ENCODE results near the gene ACACB.
"Not testable (repeated sequence)": the region's sequence is repeated elsewhere in the genome, so short reads cannot be mapped to it uniquely, and the experiment has no call there.

ACACB gene

GRCh38 chr12:109162551-109162950 is 46.2 kb downstream of the ACACB start:
- no peak for DNase-seq
- in situ Hi-C loops (cut with HindIII; ENCODE audit: low pct_ligation_motif_present, low pct_unique_long_range_greater_than_20kb, low sequenced_read_pairs): no loop called here

- no peak for DNase-seq
Measured at GRCh38 chr12:109163167-109163566, 46.8 kb downstream of the ACACB start.

GRCh38 chr12:109165599-109165998 is 49.2 kb downstream of the ACACB start:
- in situ Hi-C loops (cut with HindIII; ENCODE audit: low pct_ligation_motif_present, low pct_unique_long_range_greater_than_20kb, low sequenced_read_pairs): no loop called here
- no peak for DNase-seq

More at GRCh38 chr12:109163167-109163566, 46.8 kb downstream of the ACACB start:
- in situ Hi-C loops (cut with HindIII; ENCODE audit: low pct_ligation_motif_present, low pct_unique_long_range_greater_than_20kb, low sequenced_read_pairs): no loop called here

GRCh38 chr12:109166371-109166770 is 50.0 kb downstream of the ACACB start:
- in situ Hi-C loops (cut with HindIII; ENCODE audit: low pct_ligation_motif_present, low pct_unique_long_range_greater_than_20kb, low sequenced_read_pairs): no loop called here
- DNase-seq: no peak

- in situ Hi-C loops (cut with HindIII; ENCODE audit: low pct_ligation_motif_present, low pct_unique_long_range_greater_than_20kb, low sequenced_read_pairs): no loop called here
- no peak for DNase-seq
Measured at GRCh38 chr12:109167781-109168180, 51.4 kb downstream of the ACACB start.

- no peak for DNase-seq
- in situ Hi-C loops (cut with HindIII; ENCODE audit: low pct_ligation_motif_present, low pct_unique_long_range_greater_than_20kb, low sequenced_read_pairs): no loop called here
Measured at GRCh38 chr12:109169262-109169661, 52.9 kb downstream of the ACACB start.

- in situ Hi-C loops (cut with HindIII; ENCODE audit: low pct_ligation_motif_present, low pct_unique_long_range_greater_than_20kb, low sequenced_read_pairs): no loop called here
- DNase-seq: no peak
Measured at GRCh38 chr12:109169686-109170085, 53.3 kb downstream of the ACACB start.

GRCh38 chr12:109170324-109170723 is 53.9 kb downstream of the ACACB start:
- in situ Hi-C loops (cut with HindIII; ENCODE audit: low pct_ligation_motif_present, low pct_unique_long_range_greater_than_20kb, low sequenced_read_pairs): no loop called here
- DNase-seq: no peak

- in situ Hi-C loops (cut with HindIII; ENCODE audit: low pct_ligation_motif_present, low pct_unique_long_range_greater_than_20kb, low sequenced_read_pairs); DNase-seq: not testable (repeated sequence)
Measured at GRCh38 chr12:109172787-109173186, 56.4 kb downstream of the ACACB start.

GRCh38 chr12:109173443-109174240 is 57.3 kb downstream of the ACACB start:
- in situ Hi-C loops (cut with HindIII; ENCODE audit: low pct_ligation_motif_present, low pct_unique_long_range_greater_than_20kb, low sequenced_read_pairs): no loop called here
- no peak for DNase-seq

- in situ Hi-C loops (cut with HindIII; ENCODE audit: low pct_ligation_motif_present, low pct_unique_long_range_greater_than_20kb, low sequenced_read_pairs): no loop called here
Measured at GRCh38 chr12:109174468-109174867, 58.1 kb downstream of the ACACB start.

GRCh38 chr12:109178532-109178931 is 62.1 kb downstream of the ACACB start:
- in situ Hi-C loops (cut with HindIII; ENCODE audit: low pct_ligation_motif_present, low pct_unique_long_range_greater_than_20kb, low sequenced_read_pairs): no loop called here
- DNase-seq: no peak

More at GRCh38 chr12:109174468-109174867, 58.1 kb downstream of the ACACB start:
- DNase-seq: no peak

- DNase-seq: no peak
- in situ Hi-C loops (cut with HindIII; ENCODE audit: low pct_ligation_motif_present, low pct_unique_long_range_greater_than_20kb, low sequenced_read_pairs): no loop called here
Measured at GRCh38 chr12:109179927-109180326, 63.5 kb downstream of the ACACB start.

- in situ Hi-C loops (cut with HindIII; ENCODE audit: low pct_ligation_motif_present, low pct_unique_long_range_greater_than_20kb, low sequenced_read_pairs): no loop called here
- DNase-seq: no peak
Measured at GRCh38 chr12:109182041-109182839, 65.9 kb downstream of the ACACB start.

GRCh38 chr12:109185441-109185840 is 69.1 kb downstream of the ACACB start:
- DNase-seq: no peak
- in situ Hi-C loops (cut with HindIII; ENCODE audit: low pct_ligation_motif_present, low pct_unique_long_range_greater_than_20kb, low sequenced_read_pairs): no loop called here

GRCh38 chr12:109186993-109187653 is 70.7 kb downstream of the ACACB start:
- in situ Hi-C loops (cut with HindIII; ENCODE audit: low pct_ligation_motif_present, low pct_unique_long_range_greater_than_20kb, low sequenced_read_pairs): no loop called here
- no peak for DNase-seq

GRCh38 chr12:109188108-109188712 is 71.8 kb downstream of the ACACB start:
- DNase-seq: no peak
- in situ Hi-C loops (cut with HindIII; ENCODE audit: low pct_ligation_motif_present, low pct_unique_long_range_greater_than_20kb, low sequenced_read_pairs): no loop called here

- no peak for DNase-seq
- in situ Hi-C loops (cut with HindIII; ENCODE audit: low pct_ligation_motif_present, low pct_unique_long_range_greater_than_20kb, low sequenced_read_pairs): no loop called here
Measured at GRCh38 chr12:109189291-109189690, 72.9 kb downstream of the ACACB start.
